GM12878 (cell line): Measurements from ENCODE around the gene LOXL4. TPM values are rescaled to one million over a fixed set of nuclear protein-coding genes. Genes with fewer than 3 reads are reported as not detected.

ENCODE experiments used
- ATAC-seq: fragments of 200-7000 bp; cut with Tn5 transposase; 3 replicates; pipeline ENCODE4 v1.9.1; 2020; ENCODE audit warnings: mild to moderate bottlenecking, moderate library complexity
- BruUV-seq: library from RNA; stranded (reverse); fragments of 400-500 nt; replicated peaks from 2 replicates; lab custom pipeline; 2021; lab: Mats Ljungman, UMichigan
- CTCF ChIA-PET: fragments of 300-600 bp; sonication (Branson Sonifier 250); formaldehyde crosslinking; extraction: SDS; loops from one replicate; lab custom pipeline; 2021; ENCODE audit warnings: inconsistent platforms; lab: Yijun Ruan, JAX
- POLR2A ChIA-PET: fragments of 350-600 bp; formaldehyde crosslinking; extraction: SDS; loops from one replicate; lab custom pipeline; 2021; ENCODE audit warnings: inconsistent platforms; lab: Charles Lee
- RAD21 ChIA-PET: fragments of 300-600 bp; sonication (Branson Sonifier 250); formaldehyde crosslinking; loops from one replicate; lab custom pipeline; 2023; ENCODE audit warnings: antibody characterized with exemption; ENCODE audit not compliant: unreplicated experiment; lab: Charles Lee
- SMC1A ChIA-PET: fragments of 300-600 bp; sonication (Branson Sonifier 250); formaldehyde crosslinking; loops from one replicate; lab custom pipeline; 2023; ENCODE audit not compliant: unreplicated experiment, uncharacterized antibody; lab: Charles Lee
- DNase-seq: peaks from one replicate; pipeline ENCODE4 v3.0.0-alpha.2; 2011; ENCODE audit warnings: low read depth, low spot score
- FAIRE-seq: peaks from 3 replicates; lab custom pipeline; 2011; peaks lifted over from hg19 to GRCh38; lab: Jason Lieb, UNC
- H2AFZ ChIP-seq: 2 replicates; pipeline ENCODE4 v1.6.0; 2011; ENCODE audit warnings: low read depth, low read length, control low read depth; ENCODE audit not compliant: control insufficient read depth
- H3K27ac ChIP-seq: 2 replicates; pipeline ENCODE4 v1.5.1; 2011; ENCODE audit warnings: control low read depth; ENCODE audit not compliant: control insufficient read depth, insufficient read depth
- H3K27me3 ChIP-seq, 2 experiments: replicated peaks in 1 of 2; 2 replicates each; pipeline versions ENCODE4 v1.6.0 to v1.6.1; 2011; ENCODE audit warnings: low read length in 1 of 2; ENCODE audit not compliant: control insufficient read depth in 2 of 2, insufficient read depth in 2 of 2
- H3K36me3 ChIP-seq, 2 experiments: 2 replicates each; pipeline ENCODE4 v1.5.1; 2011; ENCODE audit warnings: low read length in 1 of 2; ENCODE audit not compliant: control insufficient read depth in 2 of 2, insufficient read depth in 2 of 2
- H3K4me1 ChIP-seq: 2 replicates; pipeline ENCODE4 v1.6.1; 2011; ENCODE audit warnings: mild to moderate bottlenecking, low read length, moderate library complexity, mixed read lengths; ENCODE audit not compliant: control insufficient read depth, insufficient read depth
- H3K4me2 ChIP-seq: 2 replicates; pipeline ENCODE4 v1.6.0; 2011; ENCODE audit warnings: control low read depth; ENCODE audit not compliant: control insufficient read depth, insufficient read depth
- H3K4me3 ChIP-seq: fragments of 200-600 bp; sonication (generic); 2 replicates; pipeline ENCODE4 v1.5.1; 2016
- H3K79me2 ChIP-seq: 2 replicates; pipeline ENCODE4 v1.6.0; 2011; ENCODE audit warnings: low read length; ENCODE audit not compliant: control insufficient read depth, insufficient read depth
- H3K9ac ChIP-seq: 2 replicates; pipeline ENCODE4 v1.8.0; 2011; ENCODE audit warnings: low read length, control low read depth, mixed read lengths; ENCODE audit not compliant: control insufficient read depth, insufficient read depth
- H3K9me3 ChIP-seq: replicated peaks from 3 replicates; pipeline ENCODE4 v1.5.1; 2011; ENCODE audit warnings: mild to moderate bottlenecking, low read length; ENCODE audit not compliant: control insufficient read depth, insufficient read depth
- H4K20me1 ChIP-seq: 2 replicates; pipeline ENCODE4 v1.6.0; 2011; ENCODE audit not compliant: control insufficient read depth, insufficient read depth
- CTCF ChIP-seq, 3 experiments: IDR thresholded peaks in 2 of 3; conservative IDR thresholded peaks in 1 of 3; 2 replicates each; pipeline ENCODE4 v1.5.1; 2011; ENCODE audit warnings: low read depth in 3 of 3, low read length in 3 of 3, mild to moderate bottlenecking in 3 of 3, control low read depth in 2 of 3, moderate library complexity in 2 of 3, inconsistent platforms in 1 of 3, mixed read lengths in 1 of 3; ENCODE audit not compliant: control insufficient read depth in 2 of 3, insufficient read depth in 1 of 3; ENCODE audit errors: extremely low read depth in 1 of 3
- FOS ChIP-seq: IDR thresholded peaks from 3 replicates; pipeline ENCODE4 v1.6.1; 2011; ENCODE audit warnings: borderline replicate concordance; ENCODE audit not compliant: insufficient read length; ENCODE audit errors: extremely low read depth
- MXI1 ChIP-seq: fragments of 150-350 bp; IDR thresholded peaks from 2 replicates; pipeline ENCODE4 v1.6.1; 2011; ENCODE audit warnings: low read depth, mild to moderate bottlenecking, inconsistent platforms, low read length, improper control_type of control experiment
- NFYA ChIP-seq: IDR thresholded peaks from 2 replicates; pipeline ENCODE4 v1.6.1; 2011; ENCODE audit warnings: low read depth, mild to moderate bottlenecking, low read length, improper control_type of control experiment, borderline replicate concordance
- PML ChIP-seq: IDR thresholded peaks from 2 replicates; pipeline ENCODE4 v1.6.1; 2012; ENCODE audit warnings: low read length, inconsistent platforms
- POLR2AphosphoS5 ChIP-seq: IDR thresholded peaks from 2 replicates; pipeline ENCODE4 v1.6.1; 2011; ENCODE audit warnings: mild to moderate bottlenecking, low read length, inconsistent platforms
- RAD21 ChIP-seq: IDR thresholded peaks from 2 replicates; pipeline ENCODE4 v1.6.1; 2011; ENCODE audit warnings: mild to moderate bottlenecking, low read depth, low read length, moderate library complexity; ENCODE audit not compliant: insufficient read depth
- SMC3 ChIP-seq: IDR thresholded peaks from 2 replicates; pipeline ENCODE4 v1.6.1; 2011; ENCODE audit warnings: low read length, improper control_type of control experiment, borderline replicate concordance
- YY1 ChIP-seq: IDR thresholded peaks from 2 replicates; pipeline ENCODE4 v1.6.1; 2011; ENCODE audit warnings: low read depth, mild to moderate bottlenecking, low read length
- WGBS: methylation state at CpG from one replicate; pipeline ENCODE4 v1.1.6; 2016; ENCODE audit warnings: low lambda C conversion rate; ENCODE audit not compliant: insufficient replicate concordance, insufficient coverage; ENCODE audit errors: missing lambda C conversion rate; 5-methylcytosine and 5-hydroxymethylcytosine counted together
- in situ Hi-C: fragments of 300-500 bp; cut with MboI; formaldehyde crosslinking; loops from 9 replicates; pipeline ENCODE4 v1.14.3; 2018; ENCODE audit warnings: mixed read lengths
- intact Hi-C: fragments of 100-400 bp; cut with micrococcal nuclease; formaldehyde crosslinking; loops from one replicate; pipeline ENCODE4 v1.14.2; 2022; ENCODE audit not compliant: unreplicated experiment
- polyA plus RNA-seq, 11 experiments: library from polyadenylated mRNA; depleted of rRNA in 4 of 11; unstranded in 6 of 11; stranded (reverse) in 5 of 11; fragments of >200 nt; fragmentation: Nextera tagmentation in 4 of 11; fragmentation: Illumina TruSeq in 1 of 11; extraction: Ambion mirVana in 4 of 11; extraction: Trizol in 1 of 11; gene quantifications; 1 replicate in 1 of 11; 2 replicates in 10 of 11; pipeline versions ENCODE4 v1.2.1 to v1.2.3, GENCODE V29; 2011 to 2016; ENCODE audit warnings: inconsistent platforms in 2 of 11, missing spikeins in 2 of 11, low read depth in 1 of 11
- total RNA-seq, 4 experiments: library from RNA; depleted of rRNA in 3 of 4; stranded (reverse); fragments of >200 nt in 3 of 4; fragmentation: Illumina TruSeq in 1 of 4; extraction: Trizol in 1 of 4; gene quantifications; 2 replicates each; pipeline versions ENCODE4 v1.2.1 to v1.2.3, GENCODE V29; 2013 to 2021

The LOXL4 gene
- total and polyA plus RNA-seq, 10 of the 15 experiments (the other 5 are each of a cell fraction or from before 2014, with no cell fraction given) = 0.02 to 0.12 (median 0.08) TPM; not detected in 3

GRCh38 chr10:98309366-98310355 lies 41.7 kb upstream of the LOXL4 start:
- no peak for DNase-seq
- no peak overlapping the region for H3K4me2 ChIP-seq
- RAD21 ChIA-PET = interaction anchor here (0.9 to 1.7 kb wide), 3 partner anchors 139 to 395 kb away, joined by 3 to 13 read pairs (median 4); no protein-coding TSS in a partner anchor
- no peaks in the 10 kb centered on the region for H3K4me1 ChIP-seq
- WGBS = 23% methylated on average over 21 of the region's 21 CpGs
- POLR2A ChIA-PET = no interaction called here
- no peak overlapping the region for H3K4me3 ChIP-seq
- peaks cover 2% of the 10 kb centered on the region in 2 experiments for H3K27me3 ChIP-seq
- no peaks in the 10 kb centered on the region; the same call in 1 of the 2 replicates for H4K20me1 ChIP-seq
- no peak overlapping the region for H3K9ac ChIP-seq
- intact Hi-C loops = loop anchor here (1.0 kb wide), 2 partner anchors 139 to 395 kb away; no protein-coding TSS in a partner anchor
- ATAC-seq = peak; percentile 82
- no peaks in the 10 kb centered on the region for H3K79me2 ChIP-seq
- in situ Hi-C loops = no loop called here
- BruUV-seq = no TSS peak
- FAIRE-seq = peak; percentile 23
- TF ChIP-seq RAD21 (peak; percentile 66), NFYA (no peak), POLR2AphosphoS5 (no peak), SMC3 (peak; percentile 45; the same call in 1 of the 2 replicates), PML (no peak), CTCF (IDR thresholded peaks at IDR 0.05 in 2 of 3, conservative IDR thresholded peaks at IDR 0.05 in 1 of 3; ENCODE audit: control insufficient read depth in 2 of 3, extremely low read depth in 1 of 3, insufficient read depth in 1 of 3, low read depth in 3 of 3, low read length in 3 of 3) (peak; percentile 59 to 66 (median 63)), YY1 (0 out of 2 replicates have a peak, but pooled peaks have one; percentile 18), MXI1 (no peak), FOS (no peak)
- H3K27ac ChIP-seq = no peak overlapping the region
- H3K9me3 ChIP-seq = no peaks in the 10 kb centered on the region; the same call in 2 of the 3 replicates
- H3K36me3 ChIP-seq = no peaks in the 10 kb centered on the region
- SMC1A ChIA-PET = interaction anchor here (0.9 to 2.6 kb wide), 2 partner anchors 139 to 208 kb away, joined by 3 to 16 read pairs; no protein-coding TSS in a partner anchor
- no peak overlapping the region for H2AFZ ChIP-seq
- CTCF ChIA-PET = interaction anchor here (0.8 to 3.0 kb wide), 10 partner anchors 8 to 395 kb away, joined by 3 to 42 read pairs (median 3); no protein-coding TSS in a partner anchor
